ENCODE measurements around the gene GPC6.

- TF ChIP-seq CTCF (IDR thresholded peaks at IDR 0.05; ENCODE audit: insufficient read depth, low read length, poor library complexity, severe bottlenecking) (no peak), EZH2phosphoT487 (conservative IDR thresholded peaks at IDR 0.05; ENCODE audit: low read length) (no peak)
These were observed 398.9 kb downstream of the GPC6 start for GRCh38 chr13:93625536-93625935.
